ENCODE results near the gene ZNF764.
"Not testable (repeated sequence)": the region's sequence is repeated elsewhere in the genome, so short reads cannot be mapped to it uniquely, and the experiment has no call there.

ZNF764 gene

DNA sequence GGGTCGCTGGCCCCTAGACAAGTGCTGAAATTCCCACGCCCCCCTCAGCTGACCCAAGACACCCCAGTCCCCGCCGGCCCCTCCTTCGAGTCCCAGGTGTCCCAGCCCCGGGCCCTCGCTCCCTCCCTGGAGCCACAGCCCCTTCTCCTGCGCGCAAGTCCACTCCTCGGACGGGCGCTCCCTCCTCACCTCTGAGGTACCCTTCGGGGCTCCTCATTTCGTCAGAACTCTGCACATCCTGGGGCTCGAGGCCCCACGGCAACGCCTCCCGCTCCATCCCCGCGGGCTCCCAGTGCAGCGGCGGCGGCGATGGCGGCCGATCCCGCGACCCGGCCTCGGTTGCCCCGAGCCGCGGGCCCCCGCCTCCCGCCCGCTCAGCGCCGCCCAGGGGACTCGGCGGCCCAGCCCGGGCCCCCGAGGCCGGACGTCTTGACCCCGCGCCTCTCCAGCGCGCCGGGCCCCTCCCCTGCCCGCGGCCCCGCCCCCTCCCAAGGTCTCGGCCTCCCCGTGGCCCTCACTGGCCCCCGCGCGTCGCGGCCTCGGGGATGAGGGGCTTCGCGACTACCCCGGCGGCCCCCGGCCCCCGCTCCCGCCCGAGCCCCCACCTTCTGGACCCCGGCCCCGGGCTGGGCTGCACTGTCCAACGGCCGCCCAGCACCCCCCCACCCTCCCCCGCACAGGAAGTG lies 31.9 kb downstream of the ZNF764 start, which contains the start of gene ZNF768:
Gene ZNF768 (minus strand): TSS at position 430 of the 686 bp plus-strand sequence. CDS start 153 bp downstream, at position 277.
- peak in 1 of 2 experiments; percentile 76 for DNase-seq

DNA sequence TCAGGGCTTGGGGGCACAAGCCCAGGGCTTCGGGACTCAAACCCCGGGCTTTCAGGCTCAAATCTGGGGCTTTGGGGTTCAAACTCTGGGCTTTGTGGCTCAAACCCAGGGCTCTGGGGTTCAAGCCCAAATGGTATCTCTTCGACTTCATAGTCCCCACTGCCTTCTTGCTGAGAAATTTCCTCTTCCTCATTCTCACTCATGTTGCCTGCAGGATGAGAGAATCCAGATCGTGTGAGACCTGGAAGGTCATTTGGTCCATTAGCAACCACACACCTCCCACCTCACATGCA lies 32.4 kb downstream of the ZNF764 start:
- no peak for DNase-seq

GRCh38 chr16:30524575-30525568 lies 33.3 kb downstream of the ZNF764 start:
- no peak for DNase-seq

GRCh38 chr16:30523768-30524574 lies 34.2 kb downstream of the ZNF764 start:
- no peak for DNase-seq

DNA sequence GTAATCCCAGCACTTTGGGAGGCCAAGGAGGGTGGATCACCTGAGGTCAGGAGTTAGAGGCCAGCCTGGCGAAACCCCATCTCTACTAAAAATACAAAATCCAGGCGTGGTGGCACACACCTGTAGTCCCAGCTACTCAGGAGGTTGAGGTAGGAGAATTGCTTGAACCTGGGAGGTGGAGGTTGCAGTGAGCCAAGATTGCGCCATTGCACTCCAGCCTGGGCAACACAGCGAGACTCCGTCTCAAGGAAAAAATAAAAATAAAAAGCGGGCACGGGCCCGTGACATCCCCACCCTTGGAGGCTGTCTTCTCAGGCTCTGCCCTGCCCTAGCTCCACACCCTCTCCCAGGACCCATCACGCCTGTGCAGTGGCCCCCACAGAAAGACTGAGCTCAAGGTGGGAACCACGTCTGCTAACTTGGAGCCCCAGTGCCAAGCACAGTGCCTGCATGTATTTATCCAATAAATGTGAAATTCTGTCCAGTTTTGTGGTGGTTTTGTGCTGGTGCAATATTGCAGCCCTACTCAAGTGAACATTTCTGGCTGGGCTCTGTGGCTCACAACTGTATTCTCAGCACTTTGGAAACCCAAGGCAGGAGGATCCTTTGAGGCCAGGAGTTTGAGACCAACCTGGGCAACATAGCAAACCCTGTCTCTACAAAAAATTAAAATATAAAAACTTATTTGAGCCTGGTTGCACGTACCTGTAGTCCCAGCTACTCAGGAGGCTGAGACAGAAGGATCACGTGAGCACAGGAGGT lies 35.3 kb downstream of the ZNF764 start:
- not testable (repeated sequence) for DNase-seq

GRCh38 chr16:30521873-30522641 lies 36.1 kb downstream of the ZNF764 start:
- DNase-seq: no peak

- DNase-seq: no peak
Observed at GRCh38 chr16:30521476-30521872, 36.7 kb downstream of the ZNF764 start.

DNA sequence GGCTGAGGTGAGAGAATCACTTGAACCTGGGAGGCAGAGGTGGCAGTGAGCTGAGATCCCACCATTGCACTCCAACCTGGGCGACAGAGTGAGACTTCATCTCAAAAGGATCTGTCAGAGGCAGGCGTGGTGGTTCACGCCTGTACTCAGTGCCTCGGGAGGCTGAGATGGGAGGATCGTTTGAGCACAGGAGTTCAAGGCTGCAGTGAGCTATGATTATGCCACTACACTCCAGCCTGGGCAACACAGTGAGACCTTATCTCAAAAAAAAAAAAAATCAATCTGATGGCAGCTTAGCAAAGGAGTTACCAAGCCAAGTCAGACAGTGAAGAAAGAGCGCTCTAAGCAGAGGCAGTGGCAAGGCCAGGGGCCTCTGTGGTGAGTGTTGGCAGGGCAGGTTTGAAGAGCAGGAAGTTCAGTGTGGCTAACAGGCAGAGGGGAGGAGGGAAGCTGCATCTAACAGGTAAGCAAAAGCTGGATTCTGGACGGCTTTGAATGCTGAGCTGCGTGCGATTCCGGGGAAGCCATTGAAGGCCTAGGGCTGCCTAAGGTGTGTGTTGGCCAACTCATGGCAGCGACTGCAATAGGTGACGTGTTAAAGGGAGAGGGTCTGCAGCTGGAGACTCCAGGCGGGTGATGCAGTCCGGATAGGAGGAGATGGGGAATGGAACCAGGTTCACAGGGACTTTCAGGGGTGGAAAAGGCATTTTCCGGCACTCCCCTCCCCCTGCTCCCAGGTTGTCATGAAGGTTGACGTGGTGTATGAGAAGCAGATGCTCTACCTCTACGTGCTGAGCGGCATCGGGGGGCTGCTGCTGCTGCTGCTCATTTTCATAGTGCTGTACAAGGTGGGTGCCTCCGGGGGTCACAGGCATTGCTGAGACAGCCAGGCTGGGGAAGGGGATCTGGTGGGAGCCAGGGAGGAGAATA lies 38.8 kb downstream of the ZNF764 start:
- DNase-seq: no peak

- no peak for DNase-seq
Observed at GRCh38 chr16:30518552-30518951, 39.6 kb downstream of the ZNF764 start.

- no peak for DNase-seq
Observed at GRCh38 chr16:30515275-30515674, 42.9 kb downstream of the ZNF764 start.

GRCh38 chr16:30511509-30511908 lies 46.7 kb downstream of the ZNF764 start:
- no peak for DNase-seq

GRCh38 chr16:30510376-30510938 lies 47.7 kb downstream of the ZNF764 start:
- no peak for DNase-seq

DNA sequence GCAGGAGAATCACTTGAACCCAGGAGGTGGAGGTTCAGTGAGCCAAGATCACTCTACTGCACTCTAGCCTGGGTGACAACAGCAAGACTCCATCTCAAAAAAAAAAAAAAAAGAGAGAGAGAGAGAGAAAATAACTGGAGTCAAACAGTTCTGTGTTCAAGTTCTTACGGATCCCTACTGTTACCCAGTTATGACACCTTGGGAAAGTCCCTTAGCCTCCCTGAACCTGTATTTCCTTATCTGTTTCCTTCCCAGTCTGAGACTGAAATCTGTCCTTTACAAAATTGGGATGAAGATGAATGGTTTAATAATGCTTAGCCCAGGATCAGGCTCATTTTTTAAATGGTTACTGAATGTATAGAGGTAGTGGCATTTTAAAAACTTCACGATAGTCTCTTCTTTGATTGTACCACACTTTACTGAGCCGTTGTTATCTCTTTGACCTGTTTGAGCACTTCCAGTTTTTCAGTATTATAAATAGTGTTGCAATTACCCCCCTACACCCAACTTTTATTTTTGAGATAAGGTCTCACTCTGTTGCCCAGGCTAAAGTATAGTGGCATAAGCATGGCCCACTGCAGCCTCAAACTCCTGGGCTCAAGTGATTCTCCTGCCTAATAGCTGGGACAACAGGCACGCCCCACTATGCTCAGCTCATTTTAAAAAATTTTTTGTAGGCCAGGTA lies 49.0 kb downstream of the ZNF764 start:
- no peak for DNase-seq
